K562 (cell line): Measurements from ENCODE around the gene MPPED1. TPM values are rescaled to one million over a fixed set of nuclear protein-coding genes. Genes with fewer than 3 reads are reported as not detected.

Experiments used
- ATAC-seq: fragments of 200-7000 bp; cut with Tn5 transposase; 3 replicates; pipeline ENCODE4 v1.9.1; 2020; ENCODE audit warnings: moderate library complexity
- BruUV-seq: library from RNA; stranded (reverse); fragments of 400-500 nt; replicated peaks from 2 replicates; lab custom pipeline; 2021; lab: Mats Ljungman, UMichigan
- CTCF ChIA-PET: fragments of 300-600 bp; formaldehyde crosslinking; extraction: SDS; loops from one replicate; lab custom pipeline; 2021; ENCODE audit warnings: low intra/inter-chr PET ratio; lab: Yijun Ruan, JAX
- POLR2A ChIA-PET: fragments of 300-600, 350-650 bp; sonication (Branson Sonifier 250); formaldehyde crosslinking; extraction: SDS; loops from one replicate; lab custom pipeline; 2021; ENCODE audit warnings: antibody characterized with exemption, inconsistent platforms; lab: Yijun Ruan, JAX
- DNase-seq, 4 experiments: peaks; one replicate each; pipeline versions ENCODE4 v3.0.0 to v3.0.0-alpha.2; 2011 to 2018; ENCODE audit warnings: low spot score in 3 of 4, mixed read lengths in 3 of 4; ENCODE audit errors: extremely low read depth in 1 of 4
- FAIRE-seq: peaks from 2 replicates; lab custom pipeline; 2011; peaks lifted over from hg19 to GRCh38; lab: Jason Lieb, UNC
- H2AFZ ChIP-seq: 2 replicates; pipeline ENCODE4 v1.6.0; 2011; ENCODE audit warnings: low read depth, low read length, control low read depth, inconsistent platforms
- H3K27ac ChIP-seq: fragments of 200-600 bp; 3 replicates; pipeline ENCODE4 v1.8.0; 2011; ENCODE audit warnings: low read depth, mild to moderate bottlenecking, control low read depth, inconsistent platforms, low read length, moderate library complexity, mixed read lengths; ENCODE audit errors: extremely low read depth
- H3K27me3 ChIP-seq, 2 experiments: fragments of 300-600 bp in 1 of 2; 2 replicates in 1 of 2; 3 replicates in 1 of 2; pipeline versions ENCODE4 v1.6.0 to v1.8.0; 2011; ENCODE audit warnings: inconsistent platforms in 2 of 2, low read length in 2 of 2, mild to moderate bottlenecking in 1 of 2, mixed read lengths in 1 of 2, moderate library complexity in 1 of 2; ENCODE audit not compliant: control insufficient read depth in 2 of 2, insufficient read depth in 2 of 2
- H3K36me3 ChIP-seq: fragments of 300-600 bp; 3 replicates; pipeline ENCODE4 v1.8.0; 2011; ENCODE audit warnings: mild to moderate bottlenecking, low read length, inconsistent platforms; ENCODE audit not compliant: control insufficient read depth, insufficient read depth
- H3K4me1 ChIP-seq, 2 experiments: fragments of 200-600 bp in 1 of 2; replicated peaks in 1 of 2; 2 replicates in 1 of 2; 3 replicates in 1 of 2; pipeline versions ENCODE4 v1.5.1 to v1.8.0; 2011; ENCODE audit warnings: inconsistent platforms in 2 of 2, low read length in 2 of 2, mild to moderate bottlenecking in 1 of 2, mixed read lengths in 1 of 2, moderate library complexity in 1 of 2; ENCODE audit not compliant: control insufficient read depth in 2 of 2, insufficient read depth in 2 of 2
- H3K4me2 ChIP-seq: 2 replicates; pipeline ENCODE4 v1.6.1; 2011; ENCODE audit warnings: low read length, control low read depth, inconsistent platforms, mixed read lengths; ENCODE audit not compliant: insufficient read depth
- H3K4me3 ChIP-seq: fragments of 200-600 bp; sonication (generic), shearing (Covaris generic); 2 replicates; pipeline ENCODE4 v1.5.1; 2016; ENCODE audit warnings: control low read depth, inconsistent platforms
- H3K79me2 ChIP-seq: fragments of 200-600 bp; 3 replicates; pipeline ENCODE4 v1.8.0; 2011; ENCODE audit warnings: low read length, inconsistent platforms; ENCODE audit not compliant: control insufficient read depth, insufficient read depth
- H3K9ac ChIP-seq, 2 experiments: 2 replicates each; pipeline versions ENCODE4 v1.6.0 to v1.6.1; 2011; ENCODE audit warnings: low read depth in 2 of 2, low read length in 2 of 2, control low read depth in 1 of 2, inconsistent platforms in 1 of 2, mild to moderate bottlenecking in 1 of 2, mixed read lengths in 1 of 2; ENCODE audit not compliant: insufficient read depth in 1 of 2
- H3K9me1 ChIP-seq: one replicate; pipeline ENCODE4 v1.6.0; 2011; ENCODE audit warnings: inconsistent platforms, mild to moderate bottlenecking, low read length, moderate library complexity; ENCODE audit not compliant: control insufficient read depth, insufficient read depth
- H3K9me3 ChIP-seq: replicated peaks from 2 replicates; pipeline ENCODE4 v1.5.1; 2011; ENCODE audit warnings: low read depth, low read length, inconsistent platforms; ENCODE audit not compliant: control insufficient read depth, insufficient read depth
- H4K20me1 ChIP-seq: replicated peaks from 2 replicates; pipeline ENCODE4 v1.6.1; 2011; ENCODE audit warnings: low read length, inconsistent platforms, mixed read lengths; ENCODE audit not compliant: control insufficient read depth, insufficient read depth
- BHLHE40 ChIP-seq: IDR thresholded peaks from 2 replicates; pipeline ENCODE4 v1.6.1; 2011; ENCODE audit warnings: low read length, improper control_type of control experiment
- CHAMP1 ChIP-seq: fragments of 450-650 bp; IDR thresholded peaks from 2 replicates; pipeline ENCODE4 v1.6.1; 2016; ENCODE audit warnings: mild to moderate bottlenecking
- ESRRA ChIP-seq: fragments of 450-650 bp; IDR thresholded peaks from 2 replicates; pipeline ENCODE4 v1.6.1; 2014; ENCODE audit warnings: low read depth, mild to moderate bottlenecking, moderate library complexity, borderline replicate concordance
- KDM4B ChIP-seq, 2 experiments: fragments of 450-650 bp in 1 of 2; sonication (generic) in 1 of 2; IDR thresholded peaks; 2 replicates each; pipeline ENCODE4 v1.6.1; 2016 to 2017; ENCODE audit warnings: borderline replicate concordance in 2 of 2, antibody characterized with exemption in 1 of 2, low read depth in 1 of 2, mild to moderate bottlenecking in 1 of 2
- NFIC ChIP-seq: fragments of 450-650 bp; IDR thresholded peaks from 2 replicates; pipeline ENCODE4 v1.6.1; 2017; ENCODE audit warnings: mild to moderate bottlenecking, inconsistent platforms
- NFIX ChIP-seq: fragments of 250-450 bp; sonication (Bioruptor Pico); IDR thresholded peaks from 2 replicates; pipeline ENCODE4 v1.4.0; 2020; ENCODE audit warnings: low read depth, mild to moderate bottlenecking, moderate library complexity
- USF2 ChIP-seq: sonication (generic); formaldehyde crosslinking; IDR thresholded peaks from 2 replicates; pipeline ENCODE4 v1.5.0; 2020; ENCODE audit warnings: missing genetic modification reagents
- ZNF239 ChIP-seq: fragments of 250-450 bp; sonication (Bioruptor Pico); IDR thresholded peaks from 2 replicates; pipeline ENCODE4 v1.4.0; 2020; ENCODE audit warnings: mild to moderate bottlenecking
- ZNF316 ChIP-seq: fragments of 450-650 bp; IDR thresholded peaks from 2 replicates; pipeline ENCODE4 v1.6.1; 2016
- WGBS: fragments of 100-300 bp; shearing (Covaris generic); methylation state at CpG from one replicate; pipeline ENCODE4 v1.1.6; 2016; ENCODE audit warnings: low coverage, mixed read lengths; ENCODE audit not compliant: insufficient coverage; ENCODE audit errors: missing lambda C conversion rate; 5-methylcytosine and 5-hydroxymethylcytosine counted together
- in situ Hi-C: fragments of 300-500 bp; cut with MboI; formaldehyde crosslinking; loops from 4 replicates; pipeline ENCODE4 v1.15.0; 2018; ENCODE audit warnings: inconsistent platforms, mixed read lengths
- intact Hi-C: fragments of 100-400 bp; cut with micrococcal nuclease; formaldehyde crosslinking; loops from 2 replicates; pipeline ENCODE4 v1.14.2; 2022
- polyA plus RNA-seq, 8 experiments: library from polyadenylated mRNA; depleted of rRNA in 4 of 8; stranded (reverse) in 5 of 8; unstranded in 3 of 8; fragments of >200 nt; fragmentation: Nextera tagmentation in 2 of 8; fragmentation: Illumina TruSeq in 1 of 8; extraction: Ambion mirVana in 2 of 8; extraction: Trizol in 1 of 8; gene quantifications; 2 replicates each; pipeline versions ENCODE4 v1.2.1 to v1.2.3, GENCODE V29; 2011 to 2014; ENCODE audit warnings: inconsistent platforms in 1 of 8, missing spikeins in 1 of 8
- total RNA-seq, 7 experiments: library from RNA; depleted of rRNA in 6 of 7; stranded (reverse); fragments of >200 nt in 6 of 7; fragmentation: Illumina TruSeq in 2 of 7; extraction: Trizol in 2 of 7; gene quantifications; 2 replicates each; pipeline versions ENCODE4 v1.2.1 to v1.2.3, GENCODE V29; 2011 to 2021; ENCODE audit warnings: low replicate concordance in 1 of 7

Gene MPPED1
- total and polyA plus RNA-seq, 9 of the 15 experiments (the other 6 are each of a cell fraction or from before 2014, with no cell fraction given), result not detected

GRCh38 chr22:43377896-43378704 is 33.7 kb upstream of the MPPED1 start:
- no TSS peak for BruUV-seq
- no peak for ATAC-seq

More at GRCh38 chr22:43377896-43378704, 33.7 kb upstream of the MPPED1 start:
- no peak for DNase-seq
- no peaks in the 10 kb centered on the region for H3K9me3 ChIP-seq
- in situ Hi-C loops, result loop anchor here (10.0 kb wide), 1 partner anchor 103 kb away; no protein-coding TSS in a partner anchor
- no peak overlapping the region for H3K4me2 ChIP-seq
- POLR2A ChIA-PET, result interaction anchor here (0.9 kb wide), 1 partner anchor 105 kb away, joined by 3 read pairs; no protein-coding TSS in a partner anchor
- H3K79me2 ChIP-seq, result no peaks in the 10 kb centered on the region
- no peak overlapping the region for H2AFZ ChIP-seq
- H3K4me3 ChIP-seq, result no peak overlapping the region
- H3K9ac ChIP-seq, result no peak overlapping the region; a peak in 1 of 4 replicates
- no peaks in the 10 kb centered on the region for H3K4me1 ChIP-seq
- TF ChIP-seq BHLHE40 (peak; percentile 68), ZNF316 (peak; percentile 35; the same call in 1 of the 2 replicates), CHAMP1 (no peak), USF2 (CRISPR knock-in tag) (peak; percentile 40; the same call in 1 of the 2 replicates), NFIX (CRISPR knock-in tag) (peak; percentile 84), KDM4B (IDR thresholded peaks at IDR 0.05; ENCODE audit: borderline replicate concordance in 2 of 2, low read depth in 1 of 2) (no peak), NFIC (peak; percentile 88), ESRRA (peak; percentile 73; the same call in 1 of the 2 replicates), ZNF239 (CRISPR knock-in tag) (no peak)
- TF ChIP-seq, all 486 proteins: peak for 6
- Histone ChIP-seq H3K9me1 (no peaks in the 10 kb centered on the region), H3K27me3 (peaks cover 5 to 10% of the 10 kb centered on the region in 2 experiments; a peak in 2 of 5 replicates), H4K20me1 (no peaks in the 10 kb centered on the region), H3K27ac (no peak overlapping the region), H3K36me3 (no peaks in the 10 kb centered on the region)
- intact Hi-C loops, result no loop called here
- CTCF ChIA-PET, result interaction anchor here (0.5 kb wide), 1 partner anchor 187 kb away, joined by 4 read pairs; no protein-coding TSS in a partner anchor
- WGBS, result 0% methylated on average over 8 of the region's 8 CpGs
- no peak for FAIRE-seq
